ENCODE measurements around the gene MSL2.
"Not testable (repeated sequence)": the region's sequence is repeated elsewhere in the genome, so short reads cannot be mapped to it uniquely, and the experiment has no call there.

MSL2 gene

DNA sequence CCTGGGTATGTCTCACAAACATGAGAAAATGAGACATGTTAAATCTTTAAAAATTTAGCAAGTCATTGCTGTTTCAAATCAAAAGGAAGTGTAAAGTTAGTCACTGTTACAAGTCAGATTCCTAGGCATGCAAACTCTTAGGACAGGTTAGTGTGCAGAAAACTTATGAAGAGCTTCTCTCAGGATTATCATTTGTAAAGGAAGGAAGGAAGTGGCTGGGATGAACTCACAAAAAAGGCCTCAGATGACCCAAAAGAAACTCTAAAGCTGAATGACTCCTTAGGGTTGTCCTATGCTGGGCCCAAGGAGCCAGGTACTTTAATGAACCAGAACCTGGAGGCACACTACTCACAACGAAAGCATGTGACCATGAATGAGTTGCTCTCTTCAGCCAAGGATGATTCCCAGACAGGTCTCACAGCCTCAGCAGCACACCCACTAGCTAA is 25.0 kb downstream of the MSL2 start:
- Histone ChIP-seq H2AFZ (ENCODE audit: low read length) (no peak overlapping the region), H4K20me1 (ENCODE audit: insufficient read depth, low read length) (no peaks in the 10 kb centered on the region), H3F3A (ENCODE audit: insufficient read depth, low read length) (no peaks in the 10 kb centered on the region), H3K79me2 (ENCODE audit: insufficient read depth, low read length) (peaks cover 100% of the 10 kb centered on the region), H3K36me3 (ENCODE audit: insufficient read depth, low read length) (peaks cover 12% of the 10 kb centered on the region), H3K9ac (ENCODE audit: low read length) (no peak overlapping the region), H3K27me3 (ENCODE audit: insufficient read depth, low read length) (no peaks in the 10 kb centered on the region), H3K9me3 (ENCODE audit: low read length) (no peaks in the 10 kb centered on the region), H3K4me2 (ENCODE audit: low read length) (no peak overlapping the region), H3K4me3 (ENCODE audit: low read depth, low read length, poor library complexity, severe bottlenecking) (no peak overlapping the region), H3K4me1 (ENCODE audit: insufficient read depth, low read length, severe bottlenecking) (peaks cover 15% of the 10 kb centered on the region), H3K27ac (ENCODE audit: low read depth, low read length, poor library complexity, severe bottlenecking) (no peak overlapping the region), H3K9me2 (ENCODE audit: low read depth, low read length) (no peaks in the 10 kb centered on the region)
- no peak for TF ChIP-seq EZH2 (IDR thresholded peaks at IDR 0.05; ENCODE audit: borderline replicate concordance, low read length)
- TF ChIP-seq, protein P1, sequence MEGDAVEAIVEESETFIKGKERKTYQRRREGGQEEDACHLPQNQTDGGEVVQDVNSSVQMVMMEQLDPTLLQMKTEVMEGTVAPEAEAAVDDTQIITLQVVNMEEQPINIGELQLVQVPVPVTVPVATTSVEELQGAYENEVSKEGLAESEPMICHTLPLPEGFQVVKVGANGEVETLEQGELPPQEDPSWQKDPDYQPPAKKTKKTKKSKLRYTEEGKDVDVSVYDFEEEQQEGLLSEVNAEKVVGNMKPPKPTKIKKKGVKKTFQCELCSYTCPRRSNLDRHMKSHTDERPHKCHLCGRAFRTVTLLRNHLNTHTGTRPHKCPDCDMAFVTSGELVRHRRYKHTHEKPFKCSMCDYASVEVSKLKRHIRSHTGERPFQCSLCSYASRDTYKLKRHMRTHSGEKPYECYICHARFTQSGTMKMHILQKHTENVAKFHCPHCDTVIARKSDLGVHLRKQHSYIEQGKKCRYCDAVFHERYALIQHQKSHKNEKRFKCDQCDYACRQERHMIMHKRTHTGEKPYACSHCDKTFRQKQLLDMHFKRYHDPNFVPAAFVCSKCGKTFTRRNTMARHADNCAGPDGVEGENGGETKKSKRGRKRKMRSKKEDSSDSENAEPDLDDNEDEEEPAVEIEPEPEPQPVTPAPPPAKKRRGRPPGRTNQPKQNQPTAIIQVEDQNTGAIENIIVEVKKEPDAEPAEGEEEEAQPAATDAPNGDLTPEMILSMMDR (IDR thresholded peaks at IDR 0.05; ENCODE audit: low read length): no peak

DNA sequence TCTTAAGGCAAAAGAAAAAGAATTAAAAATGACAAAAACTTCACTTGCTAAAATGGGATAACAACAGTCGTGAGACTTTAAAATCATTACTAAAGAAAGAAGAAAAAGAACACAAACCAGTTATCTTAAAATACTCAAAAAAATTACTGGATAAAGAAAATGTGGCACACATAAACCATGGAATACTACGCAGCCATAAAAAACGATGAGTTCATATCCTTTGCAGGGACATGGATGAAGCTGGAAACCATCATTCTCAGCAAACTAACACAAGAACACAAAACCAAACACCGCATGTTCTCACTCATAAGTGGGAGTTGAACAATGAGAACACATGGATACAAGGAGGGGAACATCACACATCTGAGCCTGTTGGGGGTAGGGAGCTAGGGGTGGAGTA is 27.9 kb downstream of the MSL2 start:
- not testable (repeated sequence) for H3K4me3 ChIP-seq (ENCODE audit: low read depth, low read length, poor library complexity, severe bottlenecking); H3K9me3 ChIP-seq (ENCODE audit: low read length); H3K27me3 ChIP-seq (ENCODE audit: insufficient read depth, low read length); H4K20me1 ChIP-seq (ENCODE audit: insufficient read depth, low read length); H3K4me2 ChIP-seq (ENCODE audit: low read length); H3K27ac ChIP-seq (ENCODE audit: low read depth, low read length, poor library complexity, severe bottlenecking); H2AFZ ChIP-seq (ENCODE audit: low read length); H3F3A ChIP-seq (ENCODE audit: insufficient read depth, low read length); H3K9me2 ChIP-seq (ENCODE audit: low read depth, low read length); H3K9ac ChIP-seq (ENCODE audit: low read length)
- Histone ChIP-seq H3K36me3 (ENCODE audit: insufficient read depth, low read length) (peaks cover 21% of the 10 kb centered on the region), H3K79me2 (ENCODE audit: insufficient read depth, low read length) (peaks cover 100% of the 10 kb centered on the region), H3K4me1 (ENCODE audit: insufficient read depth, low read length, severe bottlenecking) (peaks cover 15% of the 10 kb centered on the region)

DNA sequence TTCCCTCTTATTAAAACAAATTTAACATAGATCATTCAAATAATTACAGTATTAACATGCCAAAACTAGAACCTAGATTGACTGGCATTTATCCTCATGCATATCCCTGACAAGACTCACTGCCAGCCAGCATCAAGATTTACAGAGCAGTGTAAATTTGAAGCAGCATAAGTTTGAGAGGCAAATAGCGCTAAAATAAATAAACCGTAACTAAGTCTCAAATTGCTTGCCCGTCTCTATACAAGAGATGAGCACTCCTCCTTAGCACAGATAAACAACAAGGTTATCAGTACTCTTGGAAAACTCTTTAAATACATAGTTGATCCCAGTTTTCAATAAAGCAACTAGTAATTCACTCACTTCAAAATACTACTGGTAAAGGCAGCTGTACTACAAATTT is 29.6 kb downstream of the MSL2 start:
- no peaks in the 10 kb centered on the region for H4K20me1 ChIP-seq (ENCODE audit: insufficient read depth, low read length)

DNA sequence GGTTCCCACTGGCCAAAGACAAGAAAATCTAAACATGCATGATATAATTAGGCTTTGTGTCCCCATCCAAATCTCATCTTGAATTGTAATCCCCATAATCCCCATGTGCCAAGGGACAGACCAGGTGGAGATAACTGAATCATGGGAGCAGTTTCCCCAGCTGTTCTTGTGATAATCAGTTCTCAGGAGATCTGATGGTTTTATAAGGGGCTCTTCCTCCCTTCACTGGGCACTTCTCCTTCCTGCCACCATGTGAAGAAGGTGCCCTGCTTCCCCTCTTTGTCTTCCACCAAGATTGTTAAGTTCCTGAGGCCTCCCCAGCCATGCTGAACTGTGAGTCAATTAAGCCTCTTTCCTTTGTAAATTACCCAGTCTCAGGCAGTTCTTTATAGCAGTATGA is 32.5 kb downstream of the MSL2 start:
- H3K4me3 ChIP-seq (ENCODE audit: low read depth, low read length, poor library complexity, severe bottlenecking); H3K9me2 ChIP-seq (ENCODE audit: low read depth, low read length); H3K27ac ChIP-seq (ENCODE audit: low read depth, low read length, poor library complexity, severe bottlenecking); H3F3A ChIP-seq (ENCODE audit: insufficient read depth, low read length); H3K27me3 ChIP-seq (ENCODE audit: insufficient read depth, low read length); H3K4me2 ChIP-seq (ENCODE audit: low read length); H4K20me1 ChIP-seq (ENCODE audit: insufficient read depth, low read length); H3K9ac ChIP-seq (ENCODE audit: low read length); H2AFZ ChIP-seq (ENCODE audit: low read length): not testable (repeated sequence)
- Histone ChIP-seq H3K79me2 (ENCODE audit: insufficient read depth, low read length) (peaks cover 99% of the 10 kb centered on the region), H3K9me3 (ENCODE audit: low read length) (peaks cover 12% of the 10 kb centered on the region), H3K4me1 (ENCODE audit: insufficient read depth, low read length, severe bottlenecking) (peaks cover 11% of the 10 kb centered on the region), H3K36me3 (ENCODE audit: insufficient read depth, low read length) (peaks cover 18% of the 10 kb centered on the region)

More for the DNA sequence above, 29.6 kb downstream of the MSL2 start:
- Histone ChIP-seq H2AFZ (ENCODE audit: low read length) (no peak overlapping the region), H3F3A (ENCODE audit: insufficient read depth, low read length) (no peaks in the 10 kb centered on the region), H3K27me3 (ENCODE audit: insufficient read depth, low read length) (no peaks in the 10 kb centered on the region), H3K79me2 (ENCODE audit: insufficient read depth, low read length) (peaks cover 100% of the 10 kb centered on the region), H3K9me2 (ENCODE audit: low read depth, low read length) (no peaks in the 10 kb centered on the region), H3K27ac (ENCODE audit: low read depth, low read length, poor library complexity, severe bottlenecking) (no peak overlapping the region), H3K9ac (ENCODE audit: low read length) (no peak overlapping the region), H3K4me3 (ENCODE audit: low read depth, low read length, poor library complexity, severe bottlenecking) (no peak overlapping the region), H3K4me2 (ENCODE audit: low read length) (no peak overlapping the region), H3K9me3 (ENCODE audit: low read length) (peaks cover 5% of the 10 kb centered on the region), H3K4me1 (ENCODE audit: insufficient read depth, low read length, severe bottlenecking) (peaks cover 15% of the 10 kb centered on the region), H3K36me3 (ENCODE audit: insufficient read depth, low read length) (peaks cover 19% of the 10 kb centered on the region)
- TF ChIP-seq, protein P1 (IDR thresholded peaks at IDR 0.05; ENCODE audit: low read length): no peak
- TF ChIP-seq EZH2 (IDR thresholded peaks at IDR 0.05; ENCODE audit: borderline replicate concordance, low read length): no peak

All from OCI-LY1 (cell line).